ENCODE results near the gene SECISBP2L. TPM values are rescaled to one million over a fixed set of nuclear protein-coding genes. Genes with fewer than 3 reads are reported as not detected.

SECISBP2L gene
- total RNA-seq, 1 experiment from 2014 or later = 24.7 TPM

GRCh38 chr15:48984021-48984710, 62.1 kb downstream of the SECISBP2L start:
- Histone ChIP-seq H3K23me2 (ENCODE audit: insufficient read length, low read depth, low read length, poor library complexity, severe bottlenecking) (no peaks in the 10 kb centered on the region), H2AFZ (ENCODE audit: low read length) (no peak overlapping the region), H2BK5ac (ENCODE audit: insufficient read length, low read length) (no peak overlapping the region), H2AK5ac (ENCODE audit: insufficient read length, low read length) (no peak overlapping the region), H2BK20ac (ENCODE audit: low read depth, low read length, poor library complexity, severe bottlenecking) (no peak overlapping the region), H3K79me1 (ENCODE audit: insufficient read depth, low read depth, low read length, poor library complexity, severe bottlenecking) (no peaks in the 10 kb centered on the region), H4K5ac (ENCODE audit: insufficient read length, low read depth, low read length) (no peak overlapping the region), H3K18ac (ENCODE audit: insufficient read length, low read depth, low read length) (no peak overlapping the region), H3K14ac (ENCODE audit: insufficient read depth, low read length) (no peak overlapping the region), H3K23ac (ENCODE audit: insufficient read length, low read depth, low read length) (no peak overlapping the region), H4K20me1 (ENCODE audit: control insufficient read depth, insufficient read depth, insufficient read length) (no peaks in the 10 kb centered on the region), H3K27ac (ENCODE audit: insufficient read length, low read depth, low read length) (no peak overlapping the region), H3K79me2 (ENCODE audit: insufficient read depth, low read length) (no peaks in the 10 kb centered on the region), H2BK120ac (ENCODE audit: low read depth, low read length, poor library complexity, severe bottlenecking) (no peak overlapping the region), H4K91ac (ENCODE audit: insufficient read length, low read depth, low read length) (no peak overlapping the region), H3K4me2 (ENCODE audit: insufficient read depth, insufficient read length, low read length) (no peak overlapping the region), H3K9ac (ENCODE audit: extremely low read depth, insufficient read length, low read length) (no peak overlapping the region), H4K8ac (replicated peaks; ENCODE audit: insufficient read length, low read depth, low read length) (no peak overlapping the region), H3K56ac (ENCODE audit: insufficient read length, low read depth, low read length) (no peak overlapping the region), H3K4me1 (ENCODE audit: insufficient read depth, low read length) (no peaks in the 10 kb centered on the region), H3K27me3 (ENCODE audit: insufficient read depth, low read length) (no peaks in the 10 kb centered on the region), H3K9me3 (ENCODE audit: control insufficient read depth, low read depth, low read length) (no peaks in the 10 kb centered on the region), H3T11ph (ENCODE audit: low read length) (no peak overlapping the region), H2BK15ac (ENCODE audit: low read depth, low read length) (no peak overlapping the region), H3K4ac (ENCODE audit: low read depth, low read length) (no peak overlapping the region), H2BK12ac (ENCODE audit: insufficient read length, low read depth, low read length) (no peak overlapping the region)
- Mint-ChIP-seq H3K36me3 (ENCODE audit: insufficient read depth in 1 of 3, low read depth in 3 of 3) (peaks cover 0 to under 1% (median 0%) of the 10 kb centered on the region in 3 experiments; a peak in 1 of 7 replicates), H3K9me3 (no peaks in the 10 kb centered on the region), H3K4me1 (peaks cover 12 to 17% of the 10 kb centered on the region in 2 experiments), H3K27ac (no peak overlapping the region), H3K4me3 (no peak overlapping the region), H3K27me3 (ENCODE audit: low read depth) (peaks cover 5% of the 10 kb centered on the region; the same call in 1 of the 2 replicates)
- no CpG with 5 or more reads among the region's 7 CpGs for WGBS (ENCODE audit: extremely low coverage, insufficient read length, low lambda C conversion rate)
- TF ChIP-seq CTCF (conservative IDR thresholded peaks at IDR 0.05) = no peak
- DNase-seq = no peak

All from H9 (cell line).